CD4-positive, alpha-beta memory T cell (primary cell): ENCODE data around the gene NKD1. TPM values are rescaled to one million over a fixed set of nuclear protein-coding genes. Genes with fewer than 3 reads are reported as not detected.
A peak's percentile ranks its signal among the peaks of the same experiment; 100 is the strongest.

Experiments used
- CTCF ChIA-PET: fragments of 350-600 bp; sonication (Branson Sonifier 250); formaldehyde crosslinking; loops from one replicate; lab custom pipeline; 2021; ENCODE audit warnings: inconsistent platforms; ENCODE audit not compliant: partially characterized antibody; lab: Charles Lee
- POLR2A ChIA-PET: fragments of 350-600 bp; sonication (Branson Sonifier 250); formaldehyde crosslinking; loops from one replicate; lab custom pipeline; 2021; ENCODE audit not compliant: partially characterized antibody; lab: Charles Lee
- DNase-seq, 5 donors: peaks; one replicate each; pipeline versions ENCODE4 v3.0.0 to v3.0.0-alpha.2; 2020 to 2022; ENCODE audit warnings: mixed read lengths in 1 of 5
- H3K27ac ChIP-seq: one replicate; pipeline ENCODE4 v1.7.0; 2013; ENCODE audit warnings: low read depth, low read length
- H3K27me3 ChIP-seq: 2 replicates; pipeline ENCODE4 v1.7.0; 2013; ENCODE audit warnings: mild to moderate bottlenecking, low read length, moderate library complexity; ENCODE audit not compliant: insufficient read depth
- H3K36me3 ChIP-seq: 2 replicates; pipeline ENCODE4 v1.7.0; 2013; ENCODE audit warnings: mild to moderate bottlenecking, low read length, moderate library complexity; ENCODE audit not compliant: insufficient read depth
- H3K4me1 ChIP-seq: 2 replicates; pipeline ENCODE4 v1.7.0; 2013; ENCODE audit warnings: mild to moderate bottlenecking, low read length, moderate library complexity; ENCODE audit not compliant: insufficient read depth
- H3K4me3 ChIP-seq, 2 donors: one replicate each; pipeline ENCODE4 v1.7.0; 2013; ENCODE audit warnings: low read length in 2 of 2, mild to moderate bottlenecking in 1 of 2
- H3K9me3 ChIP-seq, 2 donors: one replicate each; pipeline ENCODE4 v1.7.0; 2013; ENCODE audit warnings: low read length in 2 of 2, control low read depth in 1 of 2; ENCODE audit not compliant: control insufficient read depth in 1 of 2
- H3K27ac Mint-ChIP-seq, 7 donors: one replicate each; pipeline ENCODE4 v1.8.0; 2020 to 2021; ENCODE audit warnings: mixed read lengths in 7 of 7, mild to moderate bottlenecking in 6 of 7, inconsistent platforms in 3 of 7, moderate library complexity in 3 of 7
- H3K27me3 Mint-ChIP-seq, 2 donors: one replicate each; pipeline ENCODE4 v1.8.0; 2020 to 2021; ENCODE audit warnings: mixed read lengths in 2 of 2
- H3K36me3 Mint-ChIP-seq, 2 donors: one replicate each; pipeline ENCODE4 v1.8.0; 2020 to 2021; ENCODE audit warnings: mixed read lengths in 2 of 2, inconsistent platforms in 1 of 2, mild to moderate bottlenecking in 1 of 2
- H3K4me1 Mint-ChIP-seq, 4 donors: one replicate each; pipeline ENCODE4 v1.8.0; 2020 to 2021; ENCODE audit warnings: mixed read lengths in 4 of 4, mild to moderate bottlenecking in 1 of 4
- H3K4me3 Mint-ChIP-seq, 8 donors: one replicate each; pipeline ENCODE4 v1.8.0; 2020 to 2021; ENCODE audit warnings: mixed read lengths in 8 of 8, mild to moderate bottlenecking in 7 of 8, moderate library complexity in 6 of 8, inconsistent platforms in 3 of 8
- H3K9me3 Mint-ChIP-seq, 8 donors: one replicate each; pipeline ENCODE4 v1.8.0; 2020 to 2021; ENCODE audit warnings: mixed read lengths in 8 of 8, mild to moderate bottlenecking in 5 of 8, inconsistent platforms in 3 of 8, moderate library complexity in 1 of 8
- intact Hi-C: fragments of 100-400 bp; cut with micrococcal nuclease; formaldehyde crosslinking; loops from one replicate; pipeline ENCODE4 v1.15.1; 2023
- polyA plus RNA-seq, 2 donors: library from polyadenylated mRNA; unstranded; fragments of 300-500 nt; fragmentation: Illumina TruSeq; gene quantifications; one replicate each; pipeline ENCODE4 v1.2.3, GENCODE V29; 2021
- total RNA-seq, 2 experiments: library from RNA; stranded (reverse); gene quantifications; one replicate each; pipeline ENCODE4 v1.2.3, GENCODE V29; 2021

NKD1 gene
- total and polyA plus RNA-seq, 4 experiments from 2014 or later = 0.48 to 4.6 (median 3.8) TPM; not detected in 1

- Histone ChIP-seq H3K27me3 (no peaks in the 10 kb centered on the region), H3K36me3 (no peaks in the 10 kb centered on the region), H3K9me3 (no peaks in the 10 kb centered on the region), H3K4me1 (no peaks in the 10 kb centered on the region), H3K4me3 (no peak overlapping the region), H3K27ac (no peak overlapping the region)
- peaks cover 0 to 2% (median 0%) of the 10 kb centered on the region in 8 donors for H3K9me3 Mint-ChIP-seq
- no peaks in the 10 kb centered on the region for H3K36me3 Mint-ChIP-seq
- DNase-seq = peak in 4 of 5 donors; percentile 4 to 31 (median 20)
- no peak overlapping the region for H3K4me3 Mint-ChIP-seq
- peaks cover 1 to 3% of the 10 kb centered on the region in 2 donors for H3K27me3 Mint-ChIP-seq
- CTCF ChIA-PET = interaction anchor here (0.6 to 2.0 kb wide), 20 partner anchors 9 to 484 kb away, joined by 3 to 7 read pairs (median 3); partner anchors contain the start of gene CNEP1R1
- peaks cover 0 to 5% (median 1%) of the 10 kb centered on the region in 4 donors for H3K4me1 Mint-ChIP-seq
- H3K27ac Mint-ChIP-seq = peak overlapping the region in 1 of 7 donors; percentile 72
- intact Hi-C loops = loop anchor here (1.0 kb wide), 1 partner anchor 295 kb away; no protein-coding TSS in a partner anchor
- POLR2A ChIA-PET = no interaction called here
Measured at GRCh38 chr16:50509521-50510341, 38.5 kb upstream of the NKD1 start.

DNA sequence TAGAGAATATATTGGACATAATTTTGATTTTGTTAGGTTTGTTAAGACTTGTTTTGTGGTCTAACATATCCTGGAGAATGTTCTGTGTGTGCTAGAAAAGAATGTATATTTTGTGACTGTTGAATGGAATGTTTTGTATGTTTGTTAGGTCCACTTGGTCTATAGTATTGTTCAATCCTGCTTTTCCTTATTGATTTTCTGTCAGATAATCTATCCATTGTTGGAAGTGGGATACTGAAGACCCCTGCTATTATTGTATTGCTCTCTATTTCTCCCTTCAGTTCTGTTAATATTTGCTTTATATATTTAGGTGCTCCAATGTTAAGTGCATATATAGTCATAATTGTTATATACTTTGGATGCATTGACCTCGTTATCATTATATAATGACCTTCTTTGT, 33.0 kb upstream of the NKD1 start:
- Histone ChIP-seq H3K27ac (no peak overlapping the region), H3K27me3 (no peaks in the 10 kb centered on the region), H3K4me3 (no peak overlapping the region), H3K9me3 (no peaks in the 10 kb centered on the region), H3K36me3 (no peaks in the 10 kb centered on the region), H3K4me1 (no peaks in the 10 kb centered on the region)
- CTCF ChIA-PET = interaction anchor here (1.3 kb wide), 1 partner anchor 150 kb away, joined by 4 read pairs; no protein-coding TSS in a partner anchor
- POLR2A ChIA-PET = no interaction called here
- H3K9me3 Mint-ChIP-seq = peaks cover 0 to 24% (median 16%) of the 10 kb centered on the region in 8 donors
- no peaks in the 10 kb centered on the region for H3K27me3 Mint-ChIP-seq
- H3K4me3 Mint-ChIP-seq = no peak overlapping the region
- DNase-seq = no peak
- intact Hi-C loops = no loop called here
- no peaks in the 10 kb centered on the region for H3K4me1 Mint-ChIP-seq
- H3K36me3 Mint-ChIP-seq = peaks cover 0 to 7% of the 10 kb centered on the region in 2 donors
- no peak overlapping the region for H3K27ac Mint-ChIP-seq

- CTCF ChIA-PET = interaction anchor here (1.5 kb wide), 1 partner anchor 8 kb away, joined by 5 read pairs; no protein-coding TSS in a partner anchor
Measured at GRCh38 chr16:50516401-50516800, 31.8 kb upstream of the NKD1 start.

DNA sequence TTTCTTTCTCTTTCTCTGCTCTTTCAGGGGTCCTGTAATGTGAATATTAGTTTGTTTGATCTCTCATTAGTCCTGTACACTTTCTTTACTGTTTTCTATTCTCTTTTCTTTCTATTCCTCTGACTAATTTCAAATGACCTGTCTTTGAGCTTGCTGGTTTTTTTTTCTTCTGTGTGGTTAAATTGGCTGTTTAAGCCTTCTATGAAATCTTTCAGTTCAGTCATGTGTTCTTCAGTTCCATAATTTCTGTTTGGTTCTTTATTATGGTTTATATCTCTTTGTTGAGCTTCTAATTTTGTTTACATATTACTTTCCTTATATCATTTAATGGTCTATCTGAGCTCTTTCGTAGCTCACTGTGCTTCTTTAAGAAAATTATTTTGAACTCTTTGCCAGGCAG, 31.3 kb upstream of the NKD1 start:
- Mint-ChIP-seq H3K9me3 (peaks cover 0 to 24% (median 16%) of the 10 kb centered on the region in 8 donors), H3K36me3 (peaks cover 0 to 7% of the 10 kb centered on the region in 2 donors), H3K27me3 (peaks cover 0 to 4% of the 10 kb centered on the region in 2 donors), H3K27ac (peak overlapping the region in 1 of 7 donors; percentile 33), H3K4me3 (no peak overlapping the region), H3K4me1 (no peaks in the 10 kb centered on the region)
- intact Hi-C loops = no loop called here
- Histone ChIP-seq H3K4me3 (no peak overlapping the region), H3K27me3 (no peaks in the 10 kb centered on the region), H3K27ac (no peak overlapping the region), H3K36me3 (no peaks in the 10 kb centered on the region), H3K4me1 (no peaks in the 10 kb centered on the region), H3K9me3 (no peaks in the 10 kb centered on the region)
- no peak for DNase-seq
- ChIA-PET CTCF (interaction anchor here (1.5 kb wide), 1 partner anchor 9 kb away, joined by 5 read pairs; no protein-coding TSS in a partner anchor), POLR2A (interaction anchor here (1.5 kb wide), 1 partner anchor 15 kb away, joined by 4 read pairs; no protein-coding TSS in a partner anchor)

More at GRCh38 chr16:50516401-50516800, 31.8 kb upstream of the NKD1 start:
- Histone ChIP-seq H3K4me3 (no peak overlapping the region), H3K36me3 (no peaks in the 10 kb centered on the region), H3K27me3 (no peaks in the 10 kb centered on the region), H3K27ac (no peak overlapping the region), H3K9me3 (no peaks in the 10 kb centered on the region), H3K4me1 (no peaks in the 10 kb centered on the region)
- H3K36me3 Mint-ChIP-seq = peaks cover 0 to 7% of the 10 kb centered on the region in 2 donors
- no peak overlapping the region for H3K27ac Mint-ChIP-seq
- POLR2A ChIA-PET = no interaction called here
- no peaks in the 10 kb centered on the region for H3K4me1 Mint-ChIP-seq
- DNase-seq = no peak
- no peak overlapping the region for H3K4me3 Mint-ChIP-seq
- intact Hi-C loops = no loop called here
- peaks cover 0 to 4% of the 10 kb centered on the region in 2 donors for H3K27me3 Mint-ChIP-seq
- H3K9me3 Mint-ChIP-seq = peaks cover 0 to 24% (median 16%) of the 10 kb centered on the region in 8 donors

DNA sequence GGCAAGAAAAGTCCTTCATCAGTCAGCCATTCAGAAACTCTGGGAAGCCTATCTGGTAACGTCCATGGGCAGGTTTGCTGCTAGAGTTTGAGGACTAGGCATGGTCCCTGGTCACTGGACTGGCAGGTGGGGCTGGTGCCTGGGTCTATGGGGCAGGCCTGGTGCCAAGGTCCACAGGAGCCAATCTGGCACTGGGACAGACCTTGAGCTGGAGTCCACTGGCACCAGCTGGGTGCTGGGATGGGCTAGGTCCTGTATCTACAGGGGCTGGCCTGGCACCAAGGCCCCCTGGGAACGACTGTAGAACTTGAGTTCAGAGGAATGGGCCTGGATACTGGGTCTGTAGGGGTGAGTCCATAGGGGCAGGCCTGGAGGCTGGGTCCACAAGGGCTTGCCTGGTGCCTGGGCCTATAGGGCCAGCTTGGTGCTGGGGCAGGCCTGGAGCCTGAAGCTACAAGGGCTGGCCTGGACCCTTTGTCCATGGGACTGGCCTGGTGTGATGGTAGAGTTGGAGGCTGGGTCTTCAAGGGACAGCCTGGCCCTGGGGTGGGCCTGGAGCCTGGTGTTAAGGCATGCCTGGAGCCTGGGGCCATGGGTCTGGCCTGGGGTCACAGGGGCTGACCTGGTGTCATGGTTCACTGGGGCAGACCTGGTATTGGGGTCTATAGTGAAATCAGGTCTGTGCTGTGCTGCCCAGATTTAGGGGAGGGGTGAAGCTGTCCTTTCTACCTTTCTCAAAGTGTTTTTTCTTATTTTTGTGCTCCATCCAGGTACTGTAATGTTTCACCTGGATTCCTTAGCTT, 30.5 kb upstream of the NKD1 start:
- H3K9me3 Mint-ChIP-seq = peaks cover 0 to 24% (median 16%) of the 10 kb centered on the region in 8 donors
- DNase-seq = no peak
- no peak overlapping the region for H3K4me3 ChIP-seq
- H3K9me3 ChIP-seq = no peaks in the 10 kb centered on the region
- H3K36me3 Mint-ChIP-seq = peaks cover 0 to 7% of the 10 kb centered on the region in 2 donors
- H3K27me3 Mint-ChIP-seq = peaks cover 0 to 4% of the 10 kb centered on the region in 2 donors
- no peaks in the 10 kb centered on the region for H3K27me3 ChIP-seq
- no peak overlapping the region for H3K27ac ChIP-seq
- POLR2A ChIA-PET = interaction anchor here (1.5 kb wide), 1 partner anchor 14 kb away, joined by 4 read pairs; no protein-coding TSS in a partner anchor
- H3K36me3 ChIP-seq = no peaks in the 10 kb centered on the region
- CTCF ChIA-PET = interaction anchor here (1.0 to 1.5 kb wide), 2 partner anchors 9 to 190 kb away, joined by 3 to 5 read pairs; no protein-coding TSS in a partner anchor
- H3K27ac Mint-ChIP-seq = no peak overlapping the region
- no peaks in the 10 kb centered on the region for H3K4me1 Mint-ChIP-seq
- H3K4me1 ChIP-seq = no peaks in the 10 kb centered on the region
- H3K4me3 Mint-ChIP-seq = no peak overlapping the region
- intact Hi-C loops = no loop called here

DNA sequence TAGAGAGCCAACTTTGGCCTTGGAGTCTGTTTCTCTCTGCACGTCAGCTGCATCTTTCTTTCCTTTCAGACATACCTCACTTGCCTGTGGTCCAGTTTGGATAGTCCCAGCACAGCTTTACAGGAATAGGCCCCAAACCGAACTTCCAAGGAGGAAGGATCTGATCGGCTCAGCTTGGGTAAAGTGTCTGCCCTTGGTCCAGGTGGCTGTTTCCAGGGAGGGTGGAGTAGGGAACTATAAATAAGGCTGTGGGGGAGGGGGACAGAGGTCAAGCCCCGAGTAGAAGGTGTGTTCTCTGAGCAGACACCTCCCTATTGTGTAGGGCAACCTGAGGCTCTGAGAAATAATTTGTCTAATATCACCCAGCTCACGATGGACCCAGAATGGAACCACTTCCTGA, 29.2 kb upstream of the NKD1 start:
- intact Hi-C loops = no loop called here
- ChIA-PET POLR2A (no interaction called here), CTCF (interaction anchor here (1.0 kb wide), 1 partner anchor 192 kb away, joined by 3 read pairs; no protein-coding TSS in a partner anchor)
- Mint-ChIP-seq H3K27ac (no peak overlapping the region), H3K27me3 (peaks cover 0 to 7% of the 10 kb centered on the region in 2 donors), H3K36me3 (peaks cover 0 to 7% of the 10 kb centered on the region in 2 donors), H3K9me3 (peaks cover 0 to 24% (median 16%) of the 10 kb centered on the region in 8 donors), H3K4me3 (no peak overlapping the region), H3K4me1 (no peaks in the 10 kb centered on the region)
- H3K4me1 ChIP-seq = no peaks in the 10 kb centered on the region
- H3K27me3 ChIP-seq = no peaks in the 10 kb centered on the region
- no peak for DNase-seq
- H3K4me3 ChIP-seq = no peak overlapping the region
- H3K27ac ChIP-seq = no peak overlapping the region
- H3K9me3 ChIP-seq = no peaks in the 10 kb centered on the region
- H3K36me3 ChIP-seq = no peaks in the 10 kb centered on the region
